ENCODE measurements around the gene SFN. TPM values are rescaled to one million over a fixed set of nuclear protein-coding genes. Genes with fewer than 3 reads are reported as not detected.

Gene SFN
- total RNA-seq, 1 experiment from 2014 or later, result 14.3 TPM

GRCh38 chr1:26864610-26865480 lies 1.9 kb downstream of the SFN start (continued):
- TF ChIP-seq AFF4 (CRISPR knock-in tag; IDR thresholded peaks at IDR 0.05; ENCODE audit: borderline replicate concordance), result no peak
- TF ChIP-seq ERG (CRISPR knock-in tag; IDR thresholded peaks at IDR 0.05), result no peak
- peak; percentile 82 for TF ChIP-seq ETV6 (CRISPR knock-in tag; IDR thresholded peaks at IDR 0.05)
- TF ChIP-seq FOXP4 (CRISPR knock-in tag; IDR thresholded peaks at IDR 0.05), result peak; percentile 64
- peak; percentile 66 for TF ChIP-seq GABPB1 (CRISPR knock-in tag; IDR thresholded peaks at IDR 0.05)
- no peak for TF ChIP-seq CREM (CRISPR knock-in tag; IDR thresholded peaks at IDR 0.05)
- TF ChIP-seq FOXJ3 (CRISPR knock-in tag; IDR thresholded peaks at IDR 0.05; ENCODE audit: borderline replicate concordance), result no peak
- no peak for TF ChIP-seq JUN (CRISPR knock-in tag; IDR thresholded peaks at IDR 0.05)
- no peak for TF ChIP-seq ZNF671 (CRISPR knock-in tag; IDR thresholded peaks at IDR 0.05)
- no peak; the same call in 1 of the 2 replicates for TF ChIP-seq FOXP1 (CRISPR knock-in tag; IDR thresholded peaks at IDR 0.05; ENCODE audit: borderline replicate concordance)
- no peak for TF ChIP-seq CDX4 (CRISPR knock-in tag; IDR thresholded peaks at IDR 0.05; ENCODE audit: borderline replicate concordance)
- peak; percentile 84; the same call in 1 of the 2 replicates for TF ChIP-seq E2F4 (CRISPR knock-in tag; IDR thresholded peaks at IDR 0.05; ENCODE audit: borderline replicate concordance, low read depth)
- TF ChIP-seq ZNF138 (CRISPR knock-in tag; conservative IDR thresholded peaks at IDR 0.05), result no peak
- TF ChIP-seq ESRRA (CRISPR knock-in tag; IDR thresholded peaks at IDR 0.05; ENCODE audit: borderline replicate concordance), result 0 out of 2 replicates have a peak, but pooled peaks have one; percentile 61
- TF ChIP-seq NR3C1 (CRISPR knock-in tag; conservative IDR thresholded peaks at IDR 0.05; ENCODE audit: low read depth), result no peak
- TF ChIP-seq TEAD4 (CRISPR knock-in tag; IDR thresholded peaks at IDR 0.05), result no peak
- no peak for TF ChIP-seq JAZF1 (CRISPR knock-in tag; IDR thresholded peaks at IDR 0.05)
- TF ChIP-seq CTCF (IDR thresholded peaks at IDR 0.05), result no peak
- no peak for TF ChIP-seq ZMAT4 (CRISPR knock-in tag; IDR thresholded peaks at IDR 0.05)
- peak; percentile 85 for TF ChIP-seq MAX (CRISPR knock-in tag; IDR thresholded peaks at IDR 0.05)
- no peak for TF ChIP-seq ZBTB43 (CRISPR knock-in tag; IDR thresholded peaks at IDR 0.05)
- no peak for TF ChIP-seq PREB (CRISPR knock-in tag; IDR thresholded peaks at IDR 0.05; ENCODE audit: borderline replicate concordance)
- TF ChIP-seq NFE2L1 (CRISPR knock-in tag; IDR thresholded peaks at IDR 0.05), result peak; percentile 32; the same call in 1 of the 2 replicates

Measured in WTC11 (cell line).